Karpas-422 (cell line): ENCODE results near the gene SMOC1. TPM values are rescaled to one million over a fixed set of nuclear protein-coding genes. Genes with fewer than 3 reads are reported as not detected.

Experiments
- DNase-seq: peaks from one replicate; pipeline ENCODE4 v3.0.0-alpha.2; 2015
- H2AFZ ChIP-seq: fragments of 200-600 bp; sonication (generic); 2 replicates; pipeline ENCODE4 v1.6.1; 2014; ENCODE audit warnings: antibody characterized with exemption, low read length, mixed read lengths
- H3K27ac ChIP-seq: fragments of 200-600 bp; sonication (generic); 2 replicates; pipeline ENCODE4 v1.5.1; 2014; ENCODE audit warnings: mild to moderate bottlenecking, low read length, moderate library complexity
- H3K27me3 ChIP-seq: fragments of 200-600 bp; sonication (generic); 2 replicates; pipeline ENCODE4 v1.6.1; 2014; ENCODE audit warnings: low read length, mixed read lengths
- H3K36me3 ChIP-seq: fragments of 200-600 bp; sonication (generic); 2 replicates; pipeline ENCODE4 v1.6.1; 2014; ENCODE audit warnings: low read length, mixed read lengths; ENCODE audit not compliant: insufficient read depth
- H3K4me1 ChIP-seq: fragments of 200-600 bp; sonication (generic); 2 replicates; pipeline ENCODE4 v1.6.1; 2014; ENCODE audit warnings: mild to moderate bottlenecking, low read length, mixed read lengths
- H3K4me2 ChIP-seq: fragments of 200-600 bp; sonication (generic); 2 replicates; pipeline ENCODE4 v1.6.1; 2014; ENCODE audit warnings: low read length, low read depth, mild to moderate bottlenecking; ENCODE audit not compliant: poor library complexity, severe bottlenecking
- H3K4me3 ChIP-seq: fragments of 200-600 bp; sonication (generic); 2 replicates; pipeline ENCODE4 v1.5.1; 2014; ENCODE audit warnings: mild to moderate bottlenecking, antibody characterized with exemption, low read length, mixed read lengths
- H3K79me2 ChIP-seq: fragments of 200-600 bp; sonication (generic); 2 replicates; pipeline ENCODE4 v1.6.1; 2014; ENCODE audit warnings: mild to moderate bottlenecking, low read length, mixed read lengths
- H3K9ac ChIP-seq: fragments of 200-600 bp; sonication (generic); 2 replicates; pipeline ENCODE4 v1.6.0; 2014; ENCODE audit warnings: low read length
- H3K9me2 ChIP-seq: fragments of 200-600 bp; sonication (generic), shearing (Covaris generic); replicated peaks from 2 replicates; pipeline ENCODE4 v1.6.0; 2014; ENCODE audit warnings: mild to moderate bottlenecking, low read length, moderate library complexity; ENCODE audit not compliant: insufficient read depth
- H3K9me3 ChIP-seq: fragments of 300-700, 200-600 bp; sonication (generic); 2 replicates; pipeline ENCODE4 v1.6.1; 2014; ENCODE audit warnings: low read length, mixed read lengths
- H4K20me1 ChIP-seq: fragments of 200-600 bp; sonication (generic); 2 replicates; pipeline ENCODE4 v1.6.1; 2014; ENCODE audit warnings: mild to moderate bottlenecking, antibody characterized with exemption, low read length, low read depth; ENCODE audit not compliant: insufficient read depth
- total RNA-seq: library from RNA; depleted of rRNA; stranded (reverse); fragments of >200 nt; shearing (Covaris generic); gene quantifications from 2 replicates; pipeline ENCODE4 v1.2.3, GENCODE V29; 2014; ENCODE audit warnings: low replicate concordance

Gene SMOC1
- total RNA-seq, 1 experiment from 2014 or later, result not detected

GRCh38 chr14:69858801-69859200 lies 20.4 kb upstream of the SMOC1 start:
- H2AFZ ChIP-seq, result no peak overlapping the region
- no peaks in the 10 kb centered on the region for H3K4me1 ChIP-seq
- no peaks in the 10 kb centered on the region for H3K9me3 ChIP-seq

GRCh38 chr14:69859591-69859990 lies 19.6 kb upstream of the SMOC1 start:
- H3K9me2 ChIP-seq, result no peaks in the 10 kb centered on the region
- no peaks in the 10 kb centered on the region for H4K20me1 ChIP-seq
- H3K4me1 ChIP-seq, result no peaks in the 10 kb centered on the region
- H3K27me3 ChIP-seq, result peaks cover 4% of the 10 kb centered on the region; the same call in 1 of the 2 replicates
- H3K79me2 ChIP-seq, result no peaks in the 10 kb centered on the region
- no peak overlapping the region for H3K4me3 ChIP-seq
- H2AFZ ChIP-seq, result no peak overlapping the region
- no peak for DNase-seq
- no peak overlapping the region for H3K4me2 ChIP-seq
- no peaks in the 10 kb centered on the region for H3K9me3 ChIP-seq
- no peaks in the 10 kb centered on the region for H3K36me3 ChIP-seq
- no peak overlapping the region for H3K27ac ChIP-seq
- H3K9ac ChIP-seq, result no peak overlapping the region

More at GRCh38 chr14:69858801-69859200, 20.4 kb upstream of the SMOC1 start:
- Histone ChIP-seq H3K9ac (no peak overlapping the region), H4K20me1 (no peaks in the 10 kb centered on the region), H3K4me3 (no peak overlapping the region), H3K27me3 (peaks cover 4% of the 10 kb centered on the region; the same call in 1 of the 2 replicates), H3K27ac (no peak overlapping the region), H3K4me2 (no peak overlapping the region), H3K79me2 (no peaks in the 10 kb centered on the region), H3K9me2 (no peaks in the 10 kb centered on the region), H3K36me3 (no peaks in the 10 kb centered on the region)
- no peak for DNase-seq

- H3K4me3 ChIP-seq, result no peak overlapping the region
- no peaks in the 10 kb centered on the region for H3K9me3 ChIP-seq
- no peak overlapping the region for H2AFZ ChIP-seq
- H3K4me2 ChIP-seq, result no peak overlapping the region
- H3K79me2 ChIP-seq, result no peaks in the 10 kb centered on the region
- no peaks in the 10 kb centered on the region for H3K4me1 ChIP-seq
- H3K27ac ChIP-seq, result no peak overlapping the region
- no peaks in the 10 kb centered on the region for H3K9me2 ChIP-seq
- DNase-seq, result no peak
- no peaks in the 10 kb centered on the region for H4K20me1 ChIP-seq
- H3K27me3 ChIP-seq, result peaks cover 4% of the 10 kb centered on the region; the same call in 1 of the 2 replicates
- no peak overlapping the region for H3K9ac ChIP-seq
- H3K36me3 ChIP-seq, result no peaks in the 10 kb centered on the region
These were observed 19.0 kb upstream of the SMOC1 start for GRCh38 chr14:69860221-69860620.

- no peaks in the 10 kb centered on the region for H4K20me1 ChIP-seq
- no peak overlapping the region for H3K27ac ChIP-seq
- no peaks in the 10 kb centered on the region for H3K9me3 ChIP-seq
- H3K9me2 ChIP-seq, result no peaks in the 10 kb centered on the region
- no peaks in the 10 kb centered on the region for H3K4me1 ChIP-seq
- DNase-seq, result no peak
- H2AFZ ChIP-seq, result no peak overlapping the region
- H3K36me3 ChIP-seq, result no peaks in the 10 kb centered on the region
- H3K4me2 ChIP-seq, result no peak overlapping the region
- no peaks in the 10 kb centered on the region for H3K79me2 ChIP-seq
- no peak overlapping the region for H3K9ac ChIP-seq
- H3K27me3 ChIP-seq, result no peaks in the 10 kb centered on the region
- H3K4me3 ChIP-seq, result no peak overlapping the region
These were observed 18.1 kb upstream of the SMOC1 start for GRCh38 chr14:69861025-69861569.

GRCh38 chr14:69863083-69863482 lies 16.1 kb upstream of the SMOC1 start:
- H3K9me3 ChIP-seq, result no peaks in the 10 kb centered on the region
- H3K4me3 ChIP-seq, result no peak overlapping the region
- H3K79me2 ChIP-seq, result no peaks in the 10 kb centered on the region
- no peak overlapping the region for H3K27ac ChIP-seq
- H3K36me3 ChIP-seq, result no peaks in the 10 kb centered on the region
- H3K9me2 ChIP-seq, result no peaks in the 10 kb centered on the region
- no peaks in the 10 kb centered on the region for H3K4me1 ChIP-seq
- H3K27me3 ChIP-seq, result no peaks in the 10 kb centered on the region; the same call in 1 of the 2 replicates
- DNase-seq, result no peak
- H3K4me2 ChIP-seq, result no peak overlapping the region
- H4K20me1 ChIP-seq, result no peaks in the 10 kb centered on the region
- no peak overlapping the region for H2AFZ ChIP-seq
- no peak overlapping the region for H3K9ac ChIP-seq

GRCh38 chr14:69865701-69866365 lies 13.4 kb upstream of the SMOC1 start:
- H3K9me3 ChIP-seq, result no peaks in the 10 kb centered on the region
- H3K4me3 ChIP-seq, result no peak overlapping the region
- H3K4me2 ChIP-seq, result no peak overlapping the region
- H3K27me3 ChIP-seq, result no peaks in the 10 kb centered on the region; the same call in 1 of the 2 replicates
- no peaks in the 10 kb centered on the region for H3K4me1 ChIP-seq
- no peaks in the 10 kb centered on the region for H3K79me2 ChIP-seq
- H3K9me2 ChIP-seq, result no peaks in the 10 kb centered on the region
- H4K20me1 ChIP-seq, result no peaks in the 10 kb centered on the region
- no peak overlapping the region for H3K27ac ChIP-seq
- no peak for DNase-seq
- H2AFZ ChIP-seq, result no peak overlapping the region
- H3K9ac ChIP-seq, result no peak overlapping the region
- H3K36me3 ChIP-seq, result no peaks in the 10 kb centered on the region

GRCh38 chr14:69868363-69868963 lies 10.8 kb upstream of the SMOC1 start:
- Histone ChIP-seq H2AFZ (no peak overlapping the region), H3K4me1 (no peaks in the 10 kb centered on the region), H3K27me3 (no peaks in the 10 kb centered on the region; the same call in 1 of the 2 replicates), H3K36me3 (no peaks in the 10 kb centered on the region), H3K9me3 (no peaks in the 10 kb centered on the region), H3K4me2 (no peak overlapping the region), H4K20me1 (no peaks in the 10 kb centered on the region), H3K27ac (no peak overlapping the region), H3K9me2 (no peaks in the 10 kb centered on the region), H3K9ac (no peak overlapping the region), H3K4me3 (no peak overlapping the region), H3K79me2 (no peaks in the 10 kb centered on the region)
- DNase-seq, result no peak

- no peak overlapping the region for H3K4me2 ChIP-seq
- H2AFZ ChIP-seq, result no peak overlapping the region
- no peaks in the 10 kb centered on the region for H3K79me2 ChIP-seq
- H4K20me1 ChIP-seq, result no peaks in the 10 kb centered on the region
- no peaks in the 10 kb centered on the region for H3K4me1 ChIP-seq
- no peaks in the 10 kb centered on the region for H3K9me3 ChIP-seq
- no peak overlapping the region for H3K4me3 ChIP-seq
- no peaks in the 10 kb centered on the region for H3K36me3 ChIP-seq
- H3K9me2 ChIP-seq, result no peaks in the 10 kb centered on the region
- no peak overlapping the region for H3K9ac ChIP-seq
- H3K27me3 ChIP-seq, result no peaks in the 10 kb centered on the region; the same call in 1 of the 2 replicates
- no peak for DNase-seq
- no peak overlapping the region for H3K27ac ChIP-seq
These were observed 8.6 kb upstream of the SMOC1 start for GRCh38 chr14:69870613-69871012.
